Glomerular visceral epithelial cell (primary cell): ENCODE data around the gene LRRC8C.
A peak's percentile ranks its signal among the peaks of the same experiment; 100 is the strongest.
"Not testable (repeated sequence)": the region's sequence is repeated elsewhere in the genome, so short reads cannot be mapped to it uniquely, and the experiment has no call there.

Experiments used
- DNase-seq: peaks from one replicate; pipeline ENCODE4 v3.0.0-alpha.2; 2016; ENCODE audit errors: extremely low spot score

The LRRC8C gene

GRCh38 chr1:89632657-89633247, at the start of gene LRRC8C:
Gene LRRC8C (plus strand): TSS chr1:89633120. CDS start chr1:89686474, 53,354 bp downstream.
- peak; percentile 83 for DNase-seq

- DNase-seq, result no peak
Measured at GRCh38 chr1:89584211-89584610, 48.7 kb upstream of the LRRC8C start.

- DNase-seq, result no peak
Measured at GRCh38 chr1:89584781-89585180, 48.1 kb upstream of the LRRC8C start.

GRCh38 chr1:89587729-89588161, 45.2 kb upstream of the LRRC8C start:
- DNase-seq, result no peak

GRCh38 chr1:89588480-89588879, 44.4 kb upstream of the LRRC8C start:
- DNase-seq, result no peak

- DNase-seq, result peak; percentile 21
Measured at GRCh38 chr1:89589515-89589914, 43.4 kb upstream of the LRRC8C start.

GRCh38 chr1:89590341-89591080, 42.4 kb upstream of the LRRC8C start:
- DNase-seq, result no peak

GRCh38 chr1:89592861-89593302, 40.0 kb upstream of the LRRC8C start:
- DNase-seq, result not testable (repeated sequence)

- no peak for DNase-seq
Measured at GRCh38 chr1:89594096-89594740, 38.7 kb upstream of the LRRC8C start.

GRCh38 chr1:89596698-89597097, 36.2 kb upstream of the LRRC8C start:
- no peak for DNase-seq

GRCh38 chr1:89598450-89599331, 34.2 kb upstream of the LRRC8C start:
- DNase-seq, result peak; percentile 52

- no peak for DNase-seq
Measured at GRCh38 chr1:89599332-89599630, 33.6 kb upstream of the LRRC8C start.

- DNase-seq, result no peak
Measured at GRCh38 chr1:89600451-89601224, 32.3 kb upstream of the LRRC8C start.

- DNase-seq, result no peak
Measured at GRCh38 chr1:89602871-89603404, 30.0 kb upstream of the LRRC8C start.

- peak; percentile 11 for DNase-seq
Measured at GRCh38 chr1:89603651-89604413, 29.1 kb upstream of the LRRC8C start.

- DNase-seq, result no peak
Measured at GRCh38 chr1:89604414-89604735, 28.5 kb upstream of the LRRC8C start.

- DNase-seq, result peak; percentile 92
Measured at GRCh38 chr1:89605692-89606091, 27.2 kb upstream of the LRRC8C start.

GRCh38 chr1:89606227-89606980, 26.5 kb upstream of the LRRC8C start:
- DNase-seq, result peak; percentile 12

- DNase-seq, result no peak
Measured at GRCh38 chr1:89607156-89607555, 25.8 kb upstream of the LRRC8C start.
